Prostate gland (tissue), 2 donors: ENCODE measurements around the gene MINPP1.

Experiments
- POLR2A ChIP-seq: fragments of 450-650 bp; IDR thresholded peaks from one replicate; pipeline ENCODE4 v1.6.1; 2016; ENCODE audit warnings: antibody characterized with exemption, mild to moderate bottlenecking
- POLR2AphosphoS5 ChIP-seq: sonication (generic); formaldehyde crosslinking; IDR thresholded peaks from one replicate; pipeline ENCODE4 v1.6.1; 2017; ENCODE audit warnings: antibody characterized with exemption
- TF ChIP-seq, protein P1 (sequence below), 4 experiments: fragments of 200-600 bp in 2 of 4; fragments of 450-650 bp in 2 of 4; sonication (generic) in 2 of 4; IDR thresholded peaks; 1 replicate in 3 of 4; 2 replicates in 1 of 4; pipeline ENCODE4 v1.5.1; 2016 to 2019; ENCODE audit warnings: antibody characterized with exemption in 4 of 4, mild to moderate bottlenecking in 2 of 4, moderate library complexity in 2 of 4

DNA sequence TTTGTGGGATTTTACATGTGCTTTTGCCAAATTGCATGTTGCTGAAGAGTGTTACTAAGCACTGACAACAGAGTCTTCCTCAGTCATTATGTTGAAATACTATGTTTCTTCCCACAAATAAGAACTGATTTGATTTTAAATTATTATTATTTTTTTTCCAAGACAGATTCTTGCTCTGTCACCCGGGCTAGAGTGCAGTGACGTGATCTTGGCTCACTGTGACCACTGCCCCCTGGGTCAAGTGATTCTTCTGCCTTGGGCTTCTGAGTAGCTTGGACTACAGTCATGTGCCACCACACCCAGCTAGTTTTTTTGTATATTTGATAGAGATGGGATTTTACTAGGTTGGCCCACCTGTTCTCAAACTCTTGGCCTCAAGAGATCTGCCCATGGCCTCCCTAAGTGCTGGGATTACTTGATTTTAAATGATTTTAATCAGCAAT lies 42.3 kb downstream of the MINPP1 start:
- TF ChIP-seq, protein P1, sequence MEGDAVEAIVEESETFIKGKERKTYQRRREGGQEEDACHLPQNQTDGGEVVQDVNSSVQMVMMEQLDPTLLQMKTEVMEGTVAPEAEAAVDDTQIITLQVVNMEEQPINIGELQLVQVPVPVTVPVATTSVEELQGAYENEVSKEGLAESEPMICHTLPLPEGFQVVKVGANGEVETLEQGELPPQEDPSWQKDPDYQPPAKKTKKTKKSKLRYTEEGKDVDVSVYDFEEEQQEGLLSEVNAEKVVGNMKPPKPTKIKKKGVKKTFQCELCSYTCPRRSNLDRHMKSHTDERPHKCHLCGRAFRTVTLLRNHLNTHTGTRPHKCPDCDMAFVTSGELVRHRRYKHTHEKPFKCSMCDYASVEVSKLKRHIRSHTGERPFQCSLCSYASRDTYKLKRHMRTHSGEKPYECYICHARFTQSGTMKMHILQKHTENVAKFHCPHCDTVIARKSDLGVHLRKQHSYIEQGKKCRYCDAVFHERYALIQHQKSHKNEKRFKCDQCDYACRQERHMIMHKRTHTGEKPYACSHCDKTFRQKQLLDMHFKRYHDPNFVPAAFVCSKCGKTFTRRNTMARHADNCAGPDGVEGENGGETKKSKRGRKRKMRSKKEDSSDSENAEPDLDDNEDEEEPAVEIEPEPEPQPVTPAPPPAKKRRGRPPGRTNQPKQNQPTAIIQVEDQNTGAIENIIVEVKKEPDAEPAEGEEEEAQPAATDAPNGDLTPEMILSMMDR (IDR thresholded peaks at IDR 0.05): no peak
- no peak for TF ChIP-seq POLR2AphosphoS5
- TF ChIP-seq POLR2A: no peak
